Activated CD8-positive, alpha-beta memory T cell treated with anti-CD3 and anti-CD28 coated beads for 1 hour (primary cell): ENCODE measurements around the gene PRDM12.
A peak's percentile ranks its signal among the peaks of the same experiment; 100 is the strongest.

Source experiments
- DNase-seq, 2 donors: peaks; one replicate each; pipeline ENCODE4 v3.0.0-alpha.2; 2020; ENCODE audit warnings: low read depth in 1 of 2; ENCODE audit errors: extremely low read depth in 1 of 2

PRDM12 gene

DNA sequence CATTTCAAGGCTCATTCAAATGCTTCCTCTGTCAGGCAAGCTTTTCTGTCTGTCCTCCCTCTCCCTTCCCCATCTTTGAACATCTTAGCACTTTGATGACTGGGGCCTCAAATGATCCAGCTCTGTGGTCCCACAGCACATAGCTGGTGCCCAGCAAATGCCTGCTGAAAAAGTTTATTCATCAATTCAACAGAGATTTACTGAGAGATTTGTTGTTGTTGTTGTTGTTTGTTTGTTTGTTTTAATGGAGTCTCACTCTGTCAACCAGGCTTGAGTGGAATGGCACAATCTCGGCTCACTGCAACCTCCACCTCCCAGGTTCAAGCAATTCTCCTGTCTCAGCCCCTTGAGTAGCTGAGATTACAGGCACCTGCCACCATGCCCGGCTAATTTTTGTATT lies 23.2 kb downstream of the PRDM12 start:
- DNase-seq: no peak

DNA sequence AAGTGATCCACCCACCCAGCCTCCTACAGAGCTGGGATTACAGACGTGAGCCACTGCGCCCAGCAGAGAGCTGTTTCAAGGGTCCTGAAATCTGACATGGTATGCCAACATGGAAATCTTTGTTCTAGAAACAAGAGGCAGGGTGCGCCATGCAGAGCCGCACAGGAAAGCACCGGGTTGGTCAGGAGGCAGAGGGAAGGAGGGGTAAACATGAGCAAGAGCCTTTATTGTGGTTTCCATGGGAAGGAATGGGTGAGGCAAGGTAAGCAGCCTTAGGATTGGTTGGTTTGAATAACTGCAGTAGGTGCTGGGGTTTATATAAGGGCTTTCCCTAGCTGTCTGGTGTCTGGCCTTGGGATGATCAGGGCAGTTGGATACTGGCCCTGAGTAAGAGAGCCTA lies 23.7 kb downstream of the PRDM12 start:
- DNase-seq: no peak

GRCh38 chr9:130689572-130689936 lies 25.2 kb downstream of the PRDM12 start:
- DNase-seq: no peak

GRCh38 chr9:130689937-130690700 lies 25.7 kb downstream of the PRDM12 start:
- no peak for DNase-seq

DNA sequence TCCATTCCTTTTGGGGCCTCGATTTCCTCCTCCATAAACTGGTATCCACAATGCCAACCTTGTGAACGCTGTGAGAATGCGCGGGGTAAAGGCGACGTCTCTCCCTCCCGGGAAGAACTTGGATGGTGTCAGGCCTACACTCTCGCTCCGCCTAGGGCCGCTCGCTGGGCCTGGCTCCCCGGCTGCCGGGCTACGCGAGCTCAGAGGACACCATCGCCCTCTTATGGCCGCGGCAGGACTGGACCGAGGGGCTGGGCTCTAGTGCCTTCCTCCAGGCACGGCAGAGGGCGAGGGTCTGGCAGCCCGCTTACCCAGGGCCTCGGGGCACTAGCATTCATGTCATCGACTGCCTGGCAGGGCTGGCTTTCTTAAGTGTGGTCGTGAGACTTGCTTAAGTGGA lies 27.9 kb downstream of the PRDM12 start:
- DNase-seq: no peak

- DNase-seq: no peak
Observed at GRCh38 chr9:130693101-130693425, 28.7 kb downstream of the PRDM12 start.

- DNase-seq: peak; percentile 93 to 94
Observed at GRCh38 chr9:130693426-130694191, 29.2 kb downstream of the PRDM12 start, which contains the start of gene EXOSC2. Gene EXOSC2, plus strand, starts transcription at chr9:130693780. Its CDS starts 12 bp downstream, at chr9:130693792.

DNA sequence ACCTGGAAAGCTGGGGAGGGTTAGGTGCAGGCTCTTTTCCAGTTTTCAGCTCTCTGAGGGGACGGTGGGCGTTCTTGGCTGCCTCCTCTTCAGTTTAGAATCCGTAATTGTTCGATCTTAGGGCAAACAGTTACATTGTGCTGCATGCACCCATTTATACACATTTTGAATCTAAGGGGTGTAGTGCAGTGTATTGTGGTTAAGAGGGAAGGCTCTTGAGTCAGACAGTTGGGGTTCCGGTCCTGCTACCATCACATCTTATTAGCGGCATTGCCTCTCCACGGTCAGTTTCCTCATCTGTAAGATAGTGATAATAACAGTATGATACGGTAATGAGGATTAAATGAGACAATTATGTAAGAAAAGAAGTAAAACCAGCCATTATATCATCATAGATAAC lies 29.8 kb downstream of the PRDM12 start:
- DNase-seq: no peak

- DNase-seq: no peak
Observed at GRCh38 chr9:130696139-130696650, 31.8 kb downstream of the PRDM12 start.

DNA sequence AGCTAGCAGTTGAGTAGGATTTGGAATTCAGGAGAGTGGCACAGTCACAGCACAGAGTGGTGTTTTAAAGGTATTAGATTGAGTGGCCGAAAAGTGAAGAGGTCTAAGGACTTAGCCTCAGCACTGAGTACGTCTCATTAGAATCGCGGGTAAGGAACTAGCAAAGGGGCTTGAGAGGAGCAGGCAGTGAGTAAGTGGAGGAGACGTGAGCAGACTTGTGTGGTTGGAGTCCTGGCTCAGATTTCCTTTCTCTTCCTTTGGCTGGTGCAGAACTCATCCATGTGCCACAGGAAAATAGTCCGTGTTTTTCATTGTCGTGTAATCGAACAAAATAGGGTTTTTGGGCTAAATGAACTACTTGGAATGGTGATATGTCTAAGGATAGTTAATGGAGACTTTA lies 32.6 kb downstream of the PRDM12 start:
- no peak for DNase-seq

- no peak for DNase-seq
Observed at GRCh38 chr9:130698514-130698913, 34.1 kb downstream of the PRDM12 start.

DNA sequence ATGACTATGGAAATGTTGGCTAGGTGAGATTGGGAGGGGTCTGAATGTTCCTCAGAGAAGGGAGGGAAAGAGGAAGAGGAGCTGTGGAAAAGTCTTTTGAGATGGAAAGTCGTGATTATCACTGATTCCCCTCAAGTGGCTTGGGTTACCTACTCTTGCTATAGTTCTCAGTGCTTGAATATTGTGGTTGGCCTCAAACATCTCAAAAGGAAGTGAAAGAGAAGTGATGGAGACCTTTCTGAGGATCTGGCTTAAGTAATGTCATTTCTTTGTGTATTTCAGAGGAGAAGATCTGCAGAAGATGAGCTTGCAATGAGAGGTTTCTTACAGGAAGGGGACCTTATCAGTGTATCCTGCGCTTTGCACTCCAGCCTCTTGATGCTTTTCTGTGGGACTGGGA lies 34.7 kb downstream of the PRDM12 start:
- no peak for DNase-seq

GRCh38 chr9:130701059-130702022 lies 36.9 kb downstream of the PRDM12 start:
- DNase-seq: peak; percentile 27 to 55

GRCh38 chr9:130703501-130703900 lies 39.1 kb downstream of the PRDM12 start:
- DNase-seq: no peak

- DNase-seq: peak; percentile 48 to 62
Observed at GRCh38 chr9:130707225-130707976, 43.0 kb downstream of the PRDM12 start.

DNA sequence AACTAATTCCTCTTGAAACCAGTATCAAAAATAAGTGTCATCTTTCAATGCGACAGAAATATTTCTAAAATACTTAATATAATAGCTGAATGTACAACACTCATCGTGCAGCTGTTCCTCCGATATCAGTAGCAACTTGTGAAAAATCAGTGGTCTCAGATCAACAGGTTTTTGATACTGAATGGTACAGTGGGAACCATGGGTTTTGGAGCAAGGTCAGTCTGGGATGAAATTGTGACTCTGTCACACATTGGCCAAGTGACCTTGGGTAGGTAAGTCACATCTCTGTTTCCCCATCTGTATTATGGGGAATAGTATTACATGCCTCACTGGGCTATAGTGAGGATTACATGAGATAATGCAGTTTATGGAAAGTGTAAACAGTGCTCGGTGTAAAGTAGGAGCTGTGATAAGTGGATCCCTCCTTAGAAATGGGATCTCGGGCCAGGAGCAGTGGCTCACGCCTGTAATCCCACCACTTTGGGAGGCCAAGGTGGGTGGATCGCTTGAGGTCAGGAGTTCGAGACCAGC lies 46.5 kb downstream of the PRDM12 start:
- no peak for DNase-seq

DNA sequence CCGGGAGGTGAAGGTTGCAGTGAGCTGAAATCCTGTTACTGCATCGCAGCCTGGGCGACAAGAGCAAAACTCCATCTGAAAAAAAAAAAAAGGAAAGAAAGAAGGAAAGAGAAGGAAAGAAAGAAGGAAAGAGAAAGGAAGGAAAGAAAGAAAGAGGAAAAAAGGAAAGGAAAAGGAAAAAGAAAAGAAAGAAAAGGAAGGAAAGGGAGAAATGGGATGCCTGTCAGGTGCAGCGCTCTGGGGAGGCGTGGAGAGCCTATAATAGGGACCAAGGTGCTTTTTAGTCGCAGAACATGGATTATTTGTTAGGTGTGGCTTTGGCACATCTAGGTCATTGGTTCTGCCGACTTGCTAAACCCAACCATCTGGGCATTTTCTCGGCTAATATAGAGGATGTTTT lies 47.1 kb downstream of the PRDM12 start:
- no peak for DNase-seq

- peak; percentile 86 to 88 for DNase-seq
Observed at GRCh38 chr9:130712564-130713285, 48.3 kb downstream of the PRDM12 start.

DNA sequence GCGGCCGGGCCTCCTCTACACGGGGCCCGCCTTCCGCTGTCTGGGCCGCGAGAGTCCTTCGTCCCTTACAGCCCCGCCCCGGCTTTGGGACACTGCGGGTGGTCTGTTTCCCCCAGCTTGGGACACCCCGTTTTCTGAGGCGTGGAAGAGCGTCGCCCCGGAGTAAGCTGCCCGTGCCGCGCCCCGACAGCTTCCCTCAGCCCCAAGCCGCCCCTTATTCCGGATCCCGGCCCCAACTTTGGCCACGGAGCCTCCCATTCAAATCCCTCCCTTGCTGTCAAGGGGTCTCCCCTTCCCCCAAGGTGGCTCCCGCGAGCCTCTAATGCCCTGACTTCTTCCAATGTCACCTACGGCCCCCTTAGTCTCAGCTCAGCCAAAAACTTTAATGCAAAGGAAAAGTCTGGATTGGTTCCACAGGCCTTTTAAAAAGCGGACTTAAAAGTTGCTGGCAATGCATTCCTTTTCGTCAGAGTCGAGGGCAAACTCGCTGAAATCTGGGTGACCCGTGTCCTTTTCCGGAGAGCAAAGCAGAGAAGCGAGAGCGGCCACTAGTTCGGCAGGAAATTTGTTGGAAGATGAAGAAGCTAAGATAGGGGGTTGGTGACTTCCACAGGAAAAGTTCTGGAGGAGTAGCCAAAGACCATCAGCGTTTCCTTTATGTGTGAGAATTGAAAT lies 49.0 kb downstream of the PRDM12 start:
- no peak for DNase-seq
